Heart left ventricle (tissue), 16 donors: ENCODE results near the gene LGALS3BP. TPM values are rescaled to one million over a fixed set of nuclear protein-coding genes. Genes with fewer than 3 reads are reported as not detected.

Experiments
- ATAC-seq, 4 donors: fragments of 200-7000 bp; cut with Tn5 transposase; one replicate each; pipeline ENCODE4 v1.9.1; 2020 to 2022; ENCODE audit warnings: moderate library complexity in 4 of 4, mild to moderate bottlenecking in 3 of 4, moderate number of reproducible peaks in 1 of 4
- DNase-seq, 5 donors: peaks; one replicate each; pipeline ENCODE4 v3.0.0-alpha.2; 2020
- H3K27ac ChIP-seq, 12 donors: fragments of 200-600 bp; sonication (generic) in 4 of 12; one replicate each; pipeline versions ENCODE4 v1.5.0 to v1.8.0; 2016 to 2022; ENCODE audit warnings: mild to moderate bottlenecking in 2 of 12
- H3K27me3 ChIP-seq, 9 donors: fragments of 200-600 bp; sonication (generic) in 2 of 9; one replicate each; pipeline versions ENCODE4 v1.5.1 to v1.8.0; 2016 to 2022; ENCODE audit warnings: mild to moderate bottlenecking in 3 of 9
- H3K36me3 ChIP-seq, 9 donors: fragments of 200-600 bp; sonication (generic) in 2 of 9; one replicate each; pipeline versions ENCODE4 v1.5.0 to v1.8.0; 2018 to 2022; ENCODE audit warnings: mild to moderate bottlenecking in 2 of 9
- H3K4me1 ChIP-seq, 12 donors: fragments of 200-600 bp; sonication (generic) in 4 of 12; one replicate each; pipeline versions ENCODE4 v1.5.0 to v1.8.0; 2016 to 2022; ENCODE audit warnings: mild to moderate bottlenecking in 3 of 12
- H3K4me3 ChIP-seq, 12 donors: fragments of 200-600 bp; sonication (generic) in 4 of 12; one replicate each; pipeline versions ENCODE4 v1.5.0 to v1.8.0; 2017 to 2022; ENCODE audit warnings: mild to moderate bottlenecking in 9 of 12, moderate library complexity in 4 of 12
- H3K9me3 ChIP-seq, 12 donors: fragments of 200-600 bp; sonication (generic) in 4 of 12; one replicate each; pipeline versions ENCODE4 v1.5.0 to v1.8.0; 2016 to 2022; ENCODE audit warnings: mild to moderate bottlenecking in 1 of 12
- POLR2A ChIP-seq, 2 donors: fragments of 450-650 bp; IDR thresholded peaks; one replicate each; pipeline ENCODE4 v1.6.1; 2017; ENCODE audit warnings: antibody characterized with exemption in 2 of 2, mild to moderate bottlenecking in 2 of 2, moderate library complexity in 2 of 2
- WGBS, 4 donors: extraction: QIAGEN DNeasy Blood & Tissue Kit in 2 of 4; methylation state at CpG; one replicate each; pipeline versions ENCODE4 v1.1.5 to v1.1.7; 2013 to 2018; 5-methylcytosine and 5-hydroxymethylcytosine counted together
- intact Hi-C, 10 donors: fragments of 100-400 bp; cut with DNase I; formaldehyde crosslinking; loops; one replicate each; pipeline versions ENCODE4 v1.11.1 to v1.14.2; 2022
- polyA plus RNA-seq, 2 donors: library from polyadenylated mRNA; stranded (reverse); fragments of 200-250 nt; gene quantifications; one replicate each; pipeline ENCODE4 v1.2.3, GENCODE V29; 2013
- total RNA-seq, 9 donors: library from RNA; depleted of rRNA in 2 of 9; stranded (reverse); fragments of >200 nt in 2 of 9; fragmentation: NEBNext Ultra II Directional in 3 of 9; extraction: Animal tissue kit (Norgen Biotek cat#: 25700) in 3 of 9; gene quantifications; one replicate each; pipeline versions ENCODE4 v1.1.0 to v1.2.4, GENCODE V29; 2016 to 2023
- TF ChIP-seq, protein P1 (sequence below), 12 donors: fragments of 200-600 bp; sonication (generic) in 4 of 12; IDR thresholded peaks; one replicate each; pipeline versions ENCODE4 v1.5.0 to v1.8.0; 2018 to 2022; ENCODE audit warnings: antibody characterized with exemption in 12 of 12, mild to moderate bottlenecking in 5 of 12
- donor health status: ischemic (EF 13 %, LVEDD 7.1; RV severe dilation, severe dysfunction).
- donor health status: healthy with polysubstance abuse.
- donor health status: DM: no; HTN: yes; CAD: no.
- donor health status: DM: no; HTN: no; CAD: no.
- donor health status: ischemic (EF 25% LVEDD 6.9; RV normal size, moderate dysfunction).
- donor health status: ischemic (EF 25% LVEDD 5.7; RV mildly dilated, moderate dysfunction).
- donor health status: healthy.
- donor health status: DM: yes; HTN: yes; CAD: no.
- donor health status: ischemic (EF 35%, LVEDD 5.7; RV mildly dilated, moderate dysfunction).
- donor health status: nonischemic (EF 11% LVEDD 7.7; RV severe dilation, severe dysfunction).
- donor health status: DM: yes; HTN: yes; CAD: no.
- donor health status: PGD.
- donor health status: ischemic (EF 29% LVEDD 5.4; RV normal size, mild dysfunction).
- donor health status: nonischemic (EF 23%, LVEDD 6.1; RV moderate dilation, normal function).

The LGALS3BP gene
- total and polyA plus RNA-seq, 11 donors: 178 to 1,343 (median 547) TPM

DNA sequence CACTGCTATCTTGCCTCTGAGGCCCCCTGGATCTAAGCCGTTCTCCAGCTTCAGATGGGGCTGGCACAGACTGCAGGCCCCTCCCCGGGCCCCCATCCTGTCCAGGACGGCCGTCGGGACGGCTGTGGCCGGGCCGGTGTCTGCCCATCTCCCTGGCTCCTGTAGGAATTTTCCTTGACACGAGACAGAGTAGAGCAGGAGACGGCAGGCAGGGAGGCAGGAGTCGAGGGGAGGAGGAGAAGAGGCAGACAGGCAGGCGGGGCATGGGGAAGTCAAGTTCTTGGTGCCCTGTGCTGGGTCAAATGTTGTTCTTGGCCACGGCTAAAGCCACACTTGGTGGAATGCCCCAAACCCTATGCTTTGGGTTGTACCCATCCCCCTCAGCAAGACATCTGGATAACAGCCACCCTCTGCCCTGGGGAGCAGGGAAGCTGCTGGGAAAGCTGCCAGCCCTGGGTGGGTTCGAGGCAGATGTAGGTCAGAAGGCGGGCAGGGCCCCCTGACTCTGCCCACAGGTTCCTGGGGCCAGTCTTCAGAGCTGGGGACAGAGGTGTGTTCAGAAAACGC lies 48.3 kb upstream of the LGALS3BP start:
- Histone ChIP-seq H3K36me3 (no peaks in the 10 kb centered on the region), H3K9me3 (no peaks in the 10 kb centered on the region), H3K27ac (peak overlapping the region; percentile 36 to 93 (median 89)), H3K27me3 (peaks cover 0 to 25% (median 0%) of the 10 kb centered on the region in 9 donors), H3K4me3 (peak overlapping the region in 8 of 12 donors; percentile 21 to 85 (median 74)), H3K4me1 (peaks cover 4 to 65% (median 55%) of the 10 kb centered on the region in 12 donors)
- DNase-seq (peak in 2 of 5 donors; percentile 48 to 61), ATAC-seq (peak in 2 of 4 donors; percentile 3 to 17)
- 18 to 22% (median 20%) methylated on average over 16 of the region's 16 CpGs for WGBS, 4 donors
- intact Hi-C loops: loop anchor here in 2 of 10 donors (10.0 kb wide), 2 partner anchors 57 to 367 kb away; no protein-coding TSS in a partner anchor
- TF ChIP-seq POLR2A (IDR thresholded peaks at IDR 0.05): no peak
- TF ChIP-seq, protein P1, sequence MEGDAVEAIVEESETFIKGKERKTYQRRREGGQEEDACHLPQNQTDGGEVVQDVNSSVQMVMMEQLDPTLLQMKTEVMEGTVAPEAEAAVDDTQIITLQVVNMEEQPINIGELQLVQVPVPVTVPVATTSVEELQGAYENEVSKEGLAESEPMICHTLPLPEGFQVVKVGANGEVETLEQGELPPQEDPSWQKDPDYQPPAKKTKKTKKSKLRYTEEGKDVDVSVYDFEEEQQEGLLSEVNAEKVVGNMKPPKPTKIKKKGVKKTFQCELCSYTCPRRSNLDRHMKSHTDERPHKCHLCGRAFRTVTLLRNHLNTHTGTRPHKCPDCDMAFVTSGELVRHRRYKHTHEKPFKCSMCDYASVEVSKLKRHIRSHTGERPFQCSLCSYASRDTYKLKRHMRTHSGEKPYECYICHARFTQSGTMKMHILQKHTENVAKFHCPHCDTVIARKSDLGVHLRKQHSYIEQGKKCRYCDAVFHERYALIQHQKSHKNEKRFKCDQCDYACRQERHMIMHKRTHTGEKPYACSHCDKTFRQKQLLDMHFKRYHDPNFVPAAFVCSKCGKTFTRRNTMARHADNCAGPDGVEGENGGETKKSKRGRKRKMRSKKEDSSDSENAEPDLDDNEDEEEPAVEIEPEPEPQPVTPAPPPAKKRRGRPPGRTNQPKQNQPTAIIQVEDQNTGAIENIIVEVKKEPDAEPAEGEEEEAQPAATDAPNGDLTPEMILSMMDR (IDR thresholded peaks at IDR 0.05): no peak

- H3K4me1 ChIP-seq: peaks cover 4 to 71% (median 60%) of the 10 kb centered on the region in 12 donors
- H3K9me3 ChIP-seq: no peaks in the 10 kb centered on the region
- peak overlapping the region in 10 of 12 donors; percentile 17 to 85 (median 70) for H3K4me3 ChIP-seq
- DNase-seq: peak in 3 of 5 donors; percentile 55 to 71 (median 67)
- peak in 3 of 4 donors; percentile 5 to 14 (median 8) for ATAC-seq
- intact Hi-C loops: loop anchor here in 2 of 10 donors (10.0 kb wide), 2 partner anchors 57 to 367 kb away; no protein-coding TSS in a partner anchor
- 3 to 14% (median 9%) methylated on average over 8 to 10 of the region's 10 CpGs for WGBS, 4 donors
- peaks cover 0 to 28% (median 0%) of the 10 kb centered on the region in 9 donors for H3K27me3 ChIP-seq
- peak overlapping the region; percentile 33 to 93 (median 89) for H3K27ac ChIP-seq
- no peaks in the 10 kb centered on the region for H3K36me3 ChIP-seq
- peak in 1 of 2 donors; percentile 14 for TF ChIP-seq POLR2A (IDR thresholded peaks at IDR 0.05)
- TF ChIP-seq, protein P1 (IDR thresholded peaks at IDR 0.05): no peak
Measured at GRCh38 chr17:79027274-79027924, 47.7 kb upstream of the LGALS3BP start.

DNA sequence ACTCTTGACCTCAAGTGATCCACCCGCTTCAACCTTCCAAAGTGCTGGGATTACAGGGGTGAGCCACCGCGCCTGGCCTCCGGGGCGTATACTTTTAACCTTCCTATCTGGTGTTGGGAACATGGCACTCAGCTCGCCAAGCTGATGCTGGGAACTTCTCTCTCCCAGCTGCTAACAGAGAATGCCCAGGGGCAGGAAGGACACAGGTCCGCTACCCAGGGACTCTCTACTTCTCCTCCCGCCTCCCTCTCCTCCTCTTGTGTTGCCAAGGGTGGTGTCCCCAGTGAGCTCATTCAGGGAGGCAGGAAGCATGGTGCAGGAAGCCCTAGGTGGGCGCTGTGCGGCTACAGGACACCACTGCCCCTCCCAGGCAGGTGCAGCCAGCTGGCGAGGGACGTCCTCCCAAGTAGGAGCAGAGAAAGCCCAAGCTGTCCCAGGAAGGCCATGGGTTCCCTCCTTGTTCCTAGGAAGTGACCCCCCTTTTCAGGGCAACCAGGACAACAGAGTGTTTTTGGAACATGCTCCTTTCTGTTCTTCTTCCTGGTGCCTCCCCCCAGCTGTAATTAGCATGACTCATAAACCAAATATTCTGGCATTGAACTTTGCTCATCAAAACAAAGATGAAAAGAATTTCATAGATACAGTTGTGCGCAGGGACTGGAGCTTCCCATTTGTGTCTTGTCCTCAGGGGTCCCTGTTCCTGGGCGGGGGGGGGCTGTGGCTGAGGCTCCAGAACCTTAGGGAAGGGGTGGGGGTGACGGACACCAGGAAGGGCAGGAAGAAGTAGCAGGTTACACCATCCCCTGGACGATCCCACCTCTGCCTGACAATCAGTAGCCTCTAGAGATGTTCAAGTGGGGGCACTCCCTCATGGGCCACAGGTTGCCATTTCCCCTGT lies 46.9 kb upstream of the LGALS3BP start:
- DNase-seq (peak in 4 of 5 donors; percentile 42 to 82 (median 66)), ATAC-seq (peak; percentile 7 to 29 (median 20))
- Histone ChIP-seq H3K4me3 (peak overlapping the region in 10 of 12 donors; percentile 17 to 85 (median 74)), H3K9me3 (no peaks in the 10 kb centered on the region), H3K36me3 (no peaks in the 10 kb centered on the region), H3K27me3 (peaks cover 0 to 32% (median 0%) of the 10 kb centered on the region in 9 donors), H3K27ac (peak overlapping the region; percentile 74 to 98 (median 90)), H3K4me1 (peaks cover 4 to 79% (median 67%) of the 10 kb centered on the region in 12 donors)
- WGBS, 4 donors: 22 to 31% (median 26%) methylated on average over 12 to 16 of the region's 16 CpGs
- no peak for TF ChIP-seq POLR2A (IDR thresholded peaks at IDR 0.05)
- TF ChIP-seq, protein P1 (IDR thresholded peaks at IDR 0.05): no peak
- intact Hi-C loops: loop anchor here in 2 of 10 donors (10.0 kb wide), 2 partner anchors 58 to 368 kb away; no protein-coding TSS in a partner anchor
